22Rv1 (cell line): ENCODE measurements around the gene NFKBIE.

Experiments
- H3K27ac ChIP-seq: fragments of 450-650 bp; 2 replicates; pipeline ENCODE4 v1.5.1; 2017
- ZFX ChIP-seq: fragments of 450-650 bp; IDR thresholded peaks from 2 replicates; pipeline ENCODE4 v1.6.1; 2017; ENCODE audit warnings: antibody characterized with exemption, borderline replicate concordance
- TF ChIP-seq, protein P1 (sequence below): fragments of 450-650 bp; IDR thresholded peaks from 2 replicates; pipeline ENCODE4 v1.5.1; 2017; ENCODE audit warnings: mild to moderate bottlenecking

NFKBIE gene

DNA sequence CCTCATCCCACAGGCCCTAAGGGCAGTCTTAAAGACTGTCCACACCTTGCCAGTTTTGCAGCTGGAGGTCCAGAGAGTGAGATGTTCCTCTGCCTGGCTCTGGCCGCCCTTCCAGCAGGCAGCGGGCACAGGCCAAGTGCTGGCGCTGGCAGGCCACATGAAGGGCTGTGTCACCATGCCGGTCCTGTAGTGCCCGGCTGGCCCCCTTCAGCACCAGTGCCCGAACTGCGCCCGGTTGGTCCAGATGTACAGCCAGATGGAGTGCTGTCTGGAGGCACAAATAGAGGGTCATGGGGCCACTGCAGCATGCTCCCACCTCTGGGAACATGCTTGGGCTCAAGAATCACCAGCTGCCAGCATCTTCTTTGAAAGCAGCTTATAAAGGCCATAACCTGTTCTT is 3.8 kb downstream of the NFKBIE start:
- TF ChIP-seq, protein P1, sequence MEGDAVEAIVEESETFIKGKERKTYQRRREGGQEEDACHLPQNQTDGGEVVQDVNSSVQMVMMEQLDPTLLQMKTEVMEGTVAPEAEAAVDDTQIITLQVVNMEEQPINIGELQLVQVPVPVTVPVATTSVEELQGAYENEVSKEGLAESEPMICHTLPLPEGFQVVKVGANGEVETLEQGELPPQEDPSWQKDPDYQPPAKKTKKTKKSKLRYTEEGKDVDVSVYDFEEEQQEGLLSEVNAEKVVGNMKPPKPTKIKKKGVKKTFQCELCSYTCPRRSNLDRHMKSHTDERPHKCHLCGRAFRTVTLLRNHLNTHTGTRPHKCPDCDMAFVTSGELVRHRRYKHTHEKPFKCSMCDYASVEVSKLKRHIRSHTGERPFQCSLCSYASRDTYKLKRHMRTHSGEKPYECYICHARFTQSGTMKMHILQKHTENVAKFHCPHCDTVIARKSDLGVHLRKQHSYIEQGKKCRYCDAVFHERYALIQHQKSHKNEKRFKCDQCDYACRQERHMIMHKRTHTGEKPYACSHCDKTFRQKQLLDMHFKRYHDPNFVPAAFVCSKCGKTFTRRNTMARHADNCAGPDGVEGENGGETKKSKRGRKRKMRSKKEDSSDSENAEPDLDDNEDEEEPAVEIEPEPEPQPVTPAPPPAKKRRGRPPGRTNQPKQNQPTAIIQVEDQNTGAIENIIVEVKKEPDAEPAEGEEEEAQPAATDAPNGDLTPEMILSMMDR = no peak
- TF ChIP-seq ZFX = no peak
- H3K27ac ChIP-seq = no peak overlapping the region

DNA sequence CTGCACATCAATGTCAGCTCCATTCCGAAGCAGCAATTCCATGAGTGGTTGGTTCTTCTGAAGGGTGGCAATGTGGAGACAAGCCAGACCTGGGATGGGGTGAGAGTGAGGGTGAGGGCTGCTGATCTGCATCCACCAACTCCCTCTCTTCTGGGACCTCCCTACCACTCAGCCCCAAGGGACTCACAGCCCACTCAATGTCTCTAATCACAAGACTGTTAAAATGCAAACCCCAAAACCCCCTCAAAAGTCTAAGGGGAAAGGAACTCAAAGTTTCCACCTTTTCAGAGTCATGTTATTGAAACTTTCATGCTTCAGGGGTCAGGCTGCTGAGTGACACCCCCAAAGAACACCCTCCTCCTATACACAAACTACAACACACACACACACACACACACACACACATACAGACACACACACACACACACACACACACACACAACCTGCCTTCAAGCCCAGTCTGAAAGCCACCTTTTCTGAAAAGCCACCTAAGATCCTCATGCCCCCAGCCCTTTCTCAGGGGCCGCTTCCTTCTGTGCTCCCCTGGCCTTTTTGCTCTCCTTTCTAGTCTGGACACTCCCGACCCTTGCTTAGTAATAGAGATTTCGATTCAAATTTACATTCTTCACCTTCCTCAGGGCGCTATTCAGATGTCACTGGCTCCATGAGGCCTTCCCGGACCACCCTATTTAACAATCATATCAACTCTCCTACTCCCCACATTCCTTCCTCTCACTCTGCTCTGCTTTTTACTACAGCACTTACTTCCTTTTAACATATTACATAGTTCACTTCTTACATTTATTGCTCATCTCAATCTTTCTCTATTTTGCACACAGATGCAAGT is 4.7 kb downstream of the NFKBIE start:
- TF ChIP-seq ZFX = no peak
- TF ChIP-seq, protein P1 = no peak
- H3K27ac ChIP-seq = no peak overlapping the region

DNA sequence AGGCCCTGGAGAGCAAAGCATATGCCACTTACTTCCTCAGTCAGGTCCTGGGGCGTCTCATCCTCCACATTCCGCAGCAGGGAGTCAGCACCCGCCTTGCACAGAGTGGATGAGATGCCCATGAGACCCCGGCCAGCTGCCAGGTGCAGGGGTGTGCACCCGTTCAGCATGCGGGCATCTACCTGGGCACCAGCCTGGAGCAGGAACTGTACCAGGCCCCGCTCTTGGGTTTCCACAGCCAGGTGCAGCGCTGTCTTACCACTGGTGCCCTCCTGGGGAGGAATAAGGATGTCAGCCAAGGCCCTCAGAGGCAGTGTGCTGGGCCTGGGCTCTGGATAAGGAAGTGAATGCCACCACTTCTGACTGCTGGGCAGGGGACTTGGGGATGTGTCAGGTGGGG is 5.3 kb downstream of the NFKBIE start:
- H3K27ac ChIP-seq = no peak overlapping the region
- no peak for TF ChIP-seq ZFX
- TF ChIP-seq, protein P1 = no peak

DNA sequence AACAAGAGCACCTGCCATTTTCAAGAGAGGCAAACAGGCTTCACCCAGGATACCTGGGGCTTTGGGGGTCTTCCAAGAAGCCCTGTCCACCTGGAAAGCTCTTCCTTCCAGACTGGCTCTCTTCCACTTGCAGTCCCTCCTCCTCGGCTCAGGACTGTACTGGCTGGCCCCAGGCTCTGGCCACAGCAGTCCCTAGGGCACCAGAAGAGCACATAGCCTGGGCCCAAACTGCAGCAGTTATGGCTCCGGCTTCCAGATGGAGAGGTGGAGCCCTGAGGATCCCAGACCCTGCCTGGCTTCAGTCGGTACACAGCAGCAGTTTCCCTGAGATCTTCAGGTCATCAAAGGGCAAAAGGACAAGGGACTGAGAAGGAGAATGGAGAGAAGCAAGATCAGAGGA is 6.4 kb downstream of the NFKBIE start:
- TF ChIP-seq, protein P1 = no peak
- TF ChIP-seq ZFX = no peak
- peak overlapping the region; percentile 91; the same call in 1 of the 2 replicates for H3K27ac ChIP-seq

DNA sequence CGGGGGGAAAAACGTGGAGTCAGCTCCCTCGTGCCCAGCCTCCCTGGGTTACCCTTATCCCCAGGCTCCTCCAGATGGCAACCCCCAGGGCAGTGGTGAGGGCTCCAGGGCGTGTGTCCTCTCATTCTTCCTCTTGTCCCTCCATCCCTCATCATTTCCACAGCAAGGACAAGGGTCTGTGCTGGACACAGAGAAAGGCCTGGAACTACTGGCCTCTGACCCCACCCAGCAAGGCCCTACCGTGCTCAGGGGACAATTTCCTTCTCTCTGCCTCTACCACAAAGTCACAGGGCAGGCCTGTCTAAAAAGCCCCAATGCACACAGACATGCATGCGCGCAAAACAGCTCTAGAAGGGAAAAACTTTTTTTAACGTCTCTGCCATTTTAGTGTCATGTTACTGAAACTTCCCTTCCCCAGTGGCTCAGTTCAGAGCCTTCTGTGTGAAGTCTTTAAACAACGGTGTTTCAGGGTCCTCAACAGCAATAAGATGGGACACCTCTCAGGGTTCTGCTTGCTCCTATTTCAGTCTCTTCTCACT is 7.0 kb downstream of the NFKBIE start:
- TF ChIP-seq, protein P1 = no peak
- no peak for TF ChIP-seq ZFX
- peak overlapping the region; percentile 91 for H3K27ac ChIP-seq

DNA sequence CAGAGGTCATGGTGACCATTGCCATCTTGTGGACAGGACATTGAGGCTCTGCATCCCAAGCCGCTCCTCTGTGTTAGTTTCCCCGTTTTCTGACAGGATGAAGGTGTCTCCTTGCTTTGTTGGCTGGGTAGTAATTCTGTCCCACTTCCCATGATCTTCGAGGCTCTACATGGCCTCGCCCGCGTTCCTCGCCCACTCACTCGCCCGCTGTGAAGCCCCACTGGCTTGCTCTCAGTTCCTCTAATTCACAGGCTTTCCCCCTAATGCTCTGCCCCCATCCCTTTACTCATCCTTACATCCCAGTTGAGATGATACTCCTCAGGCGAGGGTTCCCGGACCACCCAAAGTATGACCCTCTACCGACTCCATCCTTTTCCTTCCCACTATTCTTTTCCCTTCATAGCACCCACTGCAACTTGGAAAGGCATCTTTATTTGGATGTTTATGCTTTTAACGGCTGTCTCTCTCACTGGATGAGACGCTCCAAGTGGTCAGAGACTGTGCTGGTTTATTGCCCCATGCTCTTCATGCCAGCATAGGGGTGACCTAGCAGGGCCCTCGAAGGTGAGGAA is 7.5 kb downstream of the NFKBIE start:
- H3K27ac ChIP-seq = peak overlapping the region; percentile 91
- TF ChIP-seq, protein P1 = peak; percentile 66
- no peak for TF ChIP-seq ZFX
